ENCODE measurements around the gene CLCF1. TPM values are rescaled to one million over a fixed set of nuclear protein-coding genes. Genes with fewer than 3 reads are reported as not detected.

CLCF1 gene
- 1.1 and 2.4 TPM in 2 replicates for total RNA-seq
- 0.09 and 0.16 TPM in 2 replicates for polyA plus RNA-seq

- H3K4me1 ChIP-seq (ENCODE audit: low read depth) = peaks cover 7% of the 10 kb centered on the region
- peak; percentile 67 to 88 for DNase-seq (ENCODE audit: low read depth in 1 of 2, low spot score in 1 of 2)
- no peak for TF ChIP-seq CTCF (IDR thresholded peaks at IDR 0.05; ENCODE audit: low read depth, low read length)
- H3K36me3 ChIP-seq = no peaks in the 10 kb centered on the region
- peak within 1 kb of the TSS; percentile 39 for H3K4me3 ChIP-seq
- H3K27ac ChIP-seq = no peak within 1 kb of the TSS
- H3K27me3 ChIP-seq = peaks cover 41% of the 10 kb centered on the region
- no peaks in the 10 kb centered on the region for H3K9me3 ChIP-seq (ENCODE audit: low read depth)
Observed at GRCh38 chr11:67372993-67373647, at the start of gene CLCF1. CLCF1 (minus strand) TSS chr11:67373598; CDS start chr11:67373539, 59 bp downstream.

GRCh38 chr11:67422891-67423290 lies 49.5 kb upstream of the CLCF1 start:
- Histone ChIP-seq H3K36me3 (no peaks in the 10 kb centered on the region), H3K4me3 (no peak overlapping the region), H3K4me1 (ENCODE audit: low read depth) (peaks cover 7% of the 10 kb centered on the region), H3K27me3 (no peaks in the 10 kb centered on the region), H3K27ac (no peak overlapping the region), H3K9me3 (ENCODE audit: low read depth) (no peaks in the 10 kb centered on the region)
- no peak for DNase-seq (ENCODE audit: low read depth in 1 of 2, low spot score in 1 of 2)
- TF ChIP-seq CTCF (IDR thresholded peaks at IDR 0.05; ENCODE audit: low read depth, low read length) = no peak

GRCh38 chr11:67421430-67422031 lies 48.1 kb upstream of the CLCF1 start:
- Histone ChIP-seq H3K36me3 (no peaks in the 10 kb centered on the region), H3K27ac (no peak overlapping the region), H3K4me3 (no peak overlapping the region), H3K9me3 (ENCODE audit: low read depth) (no peaks in the 10 kb centered on the region), H3K27me3 (no peaks in the 10 kb centered on the region), H3K4me1 (ENCODE audit: low read depth) (peaks cover 7% of the 10 kb centered on the region)
- TF ChIP-seq CTCF (IDR thresholded peaks at IDR 0.05; ENCODE audit: low read depth, low read length) = no peak
- DNase-seq (ENCODE audit: low read depth in 1 of 2, low spot score in 1 of 2) = no peak

- Histone ChIP-seq H3K4me3 (peak overlapping the region; percentile 32), H3K27me3 (no peaks in the 10 kb centered on the region), H3K27ac (peak overlapping the region; percentile 82), H3K9me3 (ENCODE audit: low read depth) (no peaks in the 10 kb centered on the region), H3K4me1 (ENCODE audit: low read depth) (peaks cover 7% of the 10 kb centered on the region), H3K36me3 (no peaks in the 10 kb centered on the region)
- peak; percentile 95 to 96 for DNase-seq (ENCODE audit: low read depth in 1 of 2, low spot score in 1 of 2)
- TF ChIP-seq CTCF (IDR thresholded peaks at IDR 0.05; ENCODE audit: low read depth, low read length) = no peak
Observed at GRCh38 chr11:67420646-67421429, 47.4 kb upstream of the CLCF1 start.

GRCh38 chr11:67420147-67420645 lies 46.8 kb upstream of the CLCF1 start:
- peak overlapping the region; percentile 32 for H3K4me3 ChIP-seq
- H3K27me3 ChIP-seq = peaks cover 2% of the 10 kb centered on the region
- no peaks in the 10 kb centered on the region for H3K36me3 ChIP-seq
- H3K9me3 ChIP-seq (ENCODE audit: low read depth) = no peaks in the 10 kb centered on the region
- H3K27ac ChIP-seq = peak overlapping the region; percentile 82
- no peak for DNase-seq (ENCODE audit: low read depth in 1 of 2, low spot score in 1 of 2)
- peaks cover 7% of the 10 kb centered on the region for H3K4me1 ChIP-seq (ENCODE audit: low read depth)
- TF ChIP-seq CTCF (IDR thresholded peaks at IDR 0.05; ENCODE audit: low read depth, low read length) = no peak

Data from cardiac muscle cell (in vitro differentiated cells and primary cell).